ENCODE data around the gene BCL11B. TPM values are rescaled to one million over a fixed set of nuclear protein-coding genes. Genes with fewer than 3 reads are reported as not detected.

The BCL11B gene
- total RNA-seq, 1 donor from 2014 or later, result 1.3 TPM

DNA sequence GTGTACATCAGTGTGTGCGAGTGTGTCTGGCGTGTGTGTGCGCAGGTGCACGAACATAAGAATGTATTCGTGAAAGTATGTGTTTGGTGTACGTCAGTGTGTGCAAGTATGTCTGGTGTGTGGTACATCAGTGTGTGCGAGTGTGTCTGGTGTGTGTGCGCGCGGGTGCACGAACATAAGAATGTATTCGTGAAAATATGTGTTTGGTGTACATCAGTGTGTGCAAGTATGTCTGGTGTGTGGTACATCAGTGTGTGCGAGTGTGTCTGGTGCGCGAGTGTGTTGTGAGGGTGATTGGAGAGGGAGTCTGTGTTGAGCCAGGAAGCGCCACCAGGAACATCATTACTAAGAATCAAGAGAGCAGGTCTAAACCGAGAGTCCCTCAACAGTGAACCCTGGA lies 143.8 kb downstream of the BCL11B start:
- peaks cover 21% of the 10 kb centered on the region for H3K4me1 Mint-ChIP-seq
- Histone ChIP-seq H3F3A (ENCODE audit: low read depth) (no peaks in the 10 kb centered on the region), H3K4me2 (no peak overlapping the region), H3K9me3 (ENCODE audit: low read depth) (no peaks in the 10 kb centered on the region), H3K27ac (no peak overlapping the region), H3K4me3 (no peak overlapping the region), H3K79me2 (ENCODE audit: low read depth) (no peaks in the 10 kb centered on the region), H3K9ac (no peak overlapping the region), H3K27me3 (no peaks in the 10 kb centered on the region), H3K36me3 (no peaks in the 10 kb centered on the region), H4K20me1 (ENCODE audit: low read depth) (no peaks in the 10 kb centered on the region), H2AFZ (replicated peaks) (no peak overlapping the region), H3K4me1 (peaks cover 3% of the 10 kb centered on the region)
- no peaks in the 10 kb centered on the region for H3K9me3 Mint-ChIP-seq
- H3K27me3 Mint-ChIP-seq (ENCODE audit: insufficient read depth, low read depth), result peaks cover 12% of the 10 kb centered on the region
- H3K4me3 Mint-ChIP-seq, result no peak overlapping the region
- no peaks in the 10 kb centered on the region for H3K36me3 Mint-ChIP-seq
- peak overlapping the region; percentile 4 for H3K27ac Mint-ChIP-seq
- no peak for DNase-seq (ENCODE audit: low spot score)
- TF ChIP-seq EZH2phosphoT487 (IDR thresholded peaks at IDR 0.05) (no peak), EZH2 (IDR thresholded peaks at IDR 0.05) (no peak)
- TF ChIP-seq, protein P1, sequence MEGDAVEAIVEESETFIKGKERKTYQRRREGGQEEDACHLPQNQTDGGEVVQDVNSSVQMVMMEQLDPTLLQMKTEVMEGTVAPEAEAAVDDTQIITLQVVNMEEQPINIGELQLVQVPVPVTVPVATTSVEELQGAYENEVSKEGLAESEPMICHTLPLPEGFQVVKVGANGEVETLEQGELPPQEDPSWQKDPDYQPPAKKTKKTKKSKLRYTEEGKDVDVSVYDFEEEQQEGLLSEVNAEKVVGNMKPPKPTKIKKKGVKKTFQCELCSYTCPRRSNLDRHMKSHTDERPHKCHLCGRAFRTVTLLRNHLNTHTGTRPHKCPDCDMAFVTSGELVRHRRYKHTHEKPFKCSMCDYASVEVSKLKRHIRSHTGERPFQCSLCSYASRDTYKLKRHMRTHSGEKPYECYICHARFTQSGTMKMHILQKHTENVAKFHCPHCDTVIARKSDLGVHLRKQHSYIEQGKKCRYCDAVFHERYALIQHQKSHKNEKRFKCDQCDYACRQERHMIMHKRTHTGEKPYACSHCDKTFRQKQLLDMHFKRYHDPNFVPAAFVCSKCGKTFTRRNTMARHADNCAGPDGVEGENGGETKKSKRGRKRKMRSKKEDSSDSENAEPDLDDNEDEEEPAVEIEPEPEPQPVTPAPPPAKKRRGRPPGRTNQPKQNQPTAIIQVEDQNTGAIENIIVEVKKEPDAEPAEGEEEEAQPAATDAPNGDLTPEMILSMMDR (IDR thresholded peaks at IDR 0.05), result no peak

DNA sequence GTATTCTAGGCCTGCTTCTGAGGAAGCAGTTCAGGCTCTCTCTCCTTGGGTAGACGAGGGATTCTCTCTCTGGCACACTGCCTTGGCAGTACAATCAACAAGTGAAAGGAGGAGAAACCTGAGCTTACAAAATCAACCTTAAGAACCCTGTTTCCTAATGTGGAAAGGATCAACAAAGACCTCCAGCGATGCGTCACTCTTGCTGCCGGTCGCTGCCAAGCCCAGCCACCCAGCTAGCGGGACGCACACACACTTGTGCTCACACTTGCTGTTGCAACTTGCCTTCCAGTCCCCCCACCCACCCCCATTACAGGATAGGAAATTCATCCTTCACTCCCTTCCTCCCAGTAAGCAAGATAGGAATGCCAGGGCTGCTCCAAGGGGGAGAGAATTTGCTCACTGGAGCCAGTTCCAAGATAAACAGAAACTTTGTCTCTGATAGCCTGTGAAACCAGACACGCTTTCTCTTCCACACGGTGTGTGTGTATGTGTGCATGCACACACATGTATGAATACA lies 144.3 kb downstream of the BCL11B start:
- Histone ChIP-seq H3K79me2 (ENCODE audit: low read depth) (no peaks in the 10 kb centered on the region), H4K20me1 (ENCODE audit: low read depth) (no peaks in the 10 kb centered on the region), H3K27me3 (no peaks in the 10 kb centered on the region), H3F3A (ENCODE audit: low read depth) (no peaks in the 10 kb centered on the region), H3K9ac (no peak overlapping the region), H3K4me1 (no peaks in the 10 kb centered on the region), H3K4me3 (no peak overlapping the region), H3K4me2 (no peak overlapping the region), H2AFZ (replicated peaks) (no peak overlapping the region), H3K9me3 (ENCODE audit: low read depth) (no peaks in the 10 kb centered on the region), H3K27ac (no peak overlapping the region), H3K36me3 (no peaks in the 10 kb centered on the region)
- no peak overlapping the region for H3K27ac Mint-ChIP-seq
- no peak overlapping the region for H3K4me3 Mint-ChIP-seq
- peaks cover 16% of the 10 kb centered on the region for H3K4me1 Mint-ChIP-seq
- peaks cover 12% of the 10 kb centered on the region for H3K27me3 Mint-ChIP-seq (ENCODE audit: insufficient read depth, low read depth)
- H3K36me3 Mint-ChIP-seq, result no peaks in the 10 kb centered on the region
- no peak for TF ChIP-seq EZH2phosphoT487 (IDR thresholded peaks at IDR 0.05)
- no peak for TF ChIP-seq EZH2 (IDR thresholded peaks at IDR 0.05)
- TF ChIP-seq, protein P1 (IDR thresholded peaks at IDR 0.05), result no peak
- no peaks in the 10 kb centered on the region for H3K9me3 Mint-ChIP-seq
- no peak for DNase-seq (ENCODE audit: low spot score)

DNA sequence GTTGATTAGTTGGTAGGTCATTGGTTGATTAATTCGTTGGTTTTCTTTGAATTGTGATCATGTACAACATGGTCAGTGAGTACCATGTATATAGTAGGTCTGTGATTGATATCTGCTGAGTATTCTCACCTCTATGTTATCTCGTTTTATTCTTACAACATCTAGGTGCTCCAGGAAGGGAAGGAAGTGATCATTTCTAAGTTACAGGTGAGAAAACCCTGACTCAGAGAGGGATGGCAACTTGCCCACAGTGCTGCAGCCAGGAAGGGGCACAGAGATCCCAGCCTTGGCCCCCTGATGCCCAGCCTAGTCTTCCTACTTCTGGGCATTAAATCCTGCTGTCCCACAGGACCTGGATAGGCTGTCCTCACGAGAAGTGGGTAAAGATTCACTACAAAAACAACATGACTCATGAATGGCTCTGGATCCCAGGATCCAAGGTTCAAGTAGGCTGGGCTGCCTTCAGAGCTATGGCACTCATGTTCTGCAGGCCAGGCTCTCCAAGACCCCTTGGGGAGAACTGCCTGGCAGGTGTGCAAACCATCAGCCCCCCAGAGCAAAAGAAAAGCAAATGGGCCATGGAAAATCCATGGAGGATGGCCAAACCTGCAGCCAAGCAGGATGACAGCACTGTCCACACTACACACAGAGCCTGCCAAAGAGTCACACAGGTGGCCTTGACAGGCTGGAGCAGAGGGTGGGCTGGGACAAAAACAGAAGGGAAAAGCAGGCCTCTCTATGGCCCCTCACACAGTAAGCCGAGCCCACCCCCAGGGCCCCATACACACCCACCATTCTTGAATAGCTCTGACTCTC lies 146.2 kb downstream of the BCL11B start:
- Histone ChIP-seq H3K4me2 (no peak overlapping the region), H3F3A (ENCODE audit: low read depth) (no peaks in the 10 kb centered on the region), H3K4me1 (no peaks in the 10 kb centered on the region), H2AFZ (replicated peaks) (no peak overlapping the region), H3K27me3 (no peaks in the 10 kb centered on the region), H3K36me3 (no peaks in the 10 kb centered on the region), H3K9me3 (ENCODE audit: low read depth) (no peaks in the 10 kb centered on the region), H3K27ac (no peak overlapping the region), H3K9ac (no peak overlapping the region), H3K79me2 (ENCODE audit: low read depth) (no peaks in the 10 kb centered on the region), H4K20me1 (ENCODE audit: low read depth) (no peaks in the 10 kb centered on the region), H3K4me3 (no peak overlapping the region)
- Mint-ChIP-seq H3K36me3 (no peaks in the 10 kb centered on the region), H3K9me3 (no peaks in the 10 kb centered on the region), H3K4me3 (no peak overlapping the region), H3K27me3 (ENCODE audit: insufficient read depth, low read depth) (peaks cover 11% of the 10 kb centered on the region), H3K27ac (peak overlapping the region; percentile 55), H3K4me1 (peaks cover 15% of the 10 kb centered on the region)
- no peak for DNase-seq (ENCODE audit: low spot score)
- TF ChIP-seq EZH2phosphoT487 (IDR thresholded peaks at IDR 0.05), result no peak
- TF ChIP-seq, protein P1 (IDR thresholded peaks at IDR 0.05), result no peak

Measured in neural progenitor cell (in vitro differentiated cells).